Stimulated activated CD4-positive, alpha-beta T cell treated with anti-CD3 and anti-CD28 coated beads, TNF-alpha, amount 100 ng/mL, for 1 hour (primary cell): ENCODE measurements around the gene OR10AD1.

Experiments used
- DNase-seq, 3 donors: peaks; one replicate each; pipeline ENCODE4 v3.0.0-alpha.2; 2020; ENCODE audit warnings: low read depth in 3 of 3, low spot score in 1 of 3

OR10AD1 gene

GRCh38 chr12:48192861-48193260 lies 10.2 kb downstream of the OR10AD1 start:
- no peak for DNase-seq

- no peak for DNase-seq
Observed at GRCh38 chr12:48191096-48191495, 12.0 kb downstream of the OR10AD1 start.

GRCh38 chr12:48189331-48190125 lies 13.6 kb downstream of the OR10AD1 start:
- peak in 1 of 3 donors; percentile 57 for DNase-seq

GRCh38 chr12:48187916-48188695 lies 15.0 kb downstream of the OR10AD1 start:
- no peak for DNase-seq

GRCh38 chr12:48185181-48185919 lies 17.7 kb downstream of the OR10AD1 start:
- DNase-seq: no peak

GRCh38 chr12:48184549-48184922 lies 18.6 kb downstream of the OR10AD1 start:
- DNase-seq: no peak

- peak in 1 of 3 donors; percentile 8 for DNase-seq
Observed at GRCh38 chr12:48183876-48184548, 19.1 kb downstream of the OR10AD1 start.

GRCh38 chr12:48183091-48183875 lies 19.8 kb downstream of the OR10AD1 start, which contains the start of gene CCDC184:
Gene CCDC184 (plus strand): TSS chr12:48183644. CDS start chr12:48184123, 479 bp downstream.
- peak in 2 of 3 donors; percentile 31 to 42 for DNase-seq

- no peak for DNase-seq
Observed at GRCh38 chr12:48182631-48183030, 20.5 kb downstream of the OR10AD1 start.

- DNase-seq: no peak
Observed at GRCh38 chr12:48180857-48181495, 22.1 kb downstream of the OR10AD1 start.

GRCh38 chr12:48180424-48180823 lies 22.7 kb downstream of the OR10AD1 start:
- DNase-seq: no peak

- DNase-seq: no peak
Observed at GRCh38 chr12:48179466-48179865, 23.6 kb downstream of the OR10AD1 start.

- no peak for DNase-seq
Observed at GRCh38 chr12:48177982-48178381, 25.1 kb downstream of the OR10AD1 start.

- DNase-seq: no peak
Observed at GRCh38 chr12:48176417-48176751, 26.7 kb downstream of the OR10AD1 start.

GRCh38 chr12:48175613-48176416 lies 27.3 kb downstream of the OR10AD1 start:
- DNase-seq: no peak

- no peak for DNase-seq
Observed at GRCh38 chr12:48169011-48169410, 34.1 kb downstream of the OR10AD1 start.

- DNase-seq: peak in 1 of 3 donors; percentile 28
Observed at GRCh38 chr12:48165089-48165981, 37.8 kb downstream of the OR10AD1 start.

GRCh38 chr12:48164451-48164850 lies 38.6 kb downstream of the OR10AD1 start:
- DNase-seq: no peak
